SK-N-SH (cell line): ENCODE data around the gene CLEC3A. TPM values are rescaled to one million over a fixed set of nuclear protein-coding genes. Genes with fewer than 3 reads are reported as not detected.

Experiments
- CTCF ChIA-PET: fragments of 300-600, 350-600 bp; formaldehyde crosslinking; extraction: SDS; loops from one replicate; lab custom pipeline; 2021; lab: Yijun Ruan, JAX
- POLR2A ChIA-PET: fragments of 350-600 bp; sonication (Branson Sonifier 250); formaldehyde crosslinking; extraction: SDS; loops from one replicate; lab custom pipeline; 2020; ENCODE audit warnings: antibody characterized with exemption, inconsistent platforms; lab: Yijun Ruan, JAX
- DNase-seq: peaks from one replicate; pipeline ENCODE4 v3.0.0; 2012
- H2AFZ ChIP-seq: fragments of 200-600 bp; sonication (generic); 2 replicates; pipeline ENCODE4 v1.8.1; 2016; ENCODE audit warnings: antibody characterized with exemption, mild to moderate bottlenecking, low read depth
- H3F3A ChIP-seq: fragments of 200-600 bp; sonication (generic); replicated peaks from 2 replicates; pipeline ENCODE3; 2016; ENCODE audit warnings: antibody characterized with exemption, mild to moderate bottlenecking; ENCODE audit not compliant: insufficient read depth
- H3K27ac ChIP-seq, 2 experiments: fragments of 200-500 bp in 1 of 2; fragments of 200-600 bp in 1 of 2; sonication (Bioruptor generic) in 1 of 2; sonication (generic), shearing (Covaris generic) in 1 of 2; 2 replicates each; pipeline versions ENCODE4 v1.5.1 to v1.6.1; 2014 to 2016; ENCODE audit warnings: low read depth in 2 of 2, inconsistent platforms in 1 of 2, low read length in 1 of 2, mild to moderate bottlenecking in 1 of 2, mixed read lengths in 1 of 2
- H3K27me3 ChIP-seq: fragments of 200-600 bp; sonication (generic), shearing (Covaris generic); 2 replicates; pipeline ENCODE4 v1.6.1; 2016; ENCODE audit warnings: mixed run types; ENCODE audit not compliant: insufficient read depth
- H3K36me3 ChIP-seq, 2 experiments: fragments of 200-500 bp in 1 of 2; fragments of 200-600 bp in 1 of 2; sonication (Bioruptor generic) in 1 of 2; sonication (generic) in 1 of 2; replicated peaks in 1 of 2; 2 replicates each; pipeline versions ENCODE3 to v1.5.1; 2014 to 2016; ENCODE audit warnings: low read length in 1 of 2, mild to moderate bottlenecking in 1 of 2; ENCODE audit not compliant: insufficient read depth in 2 of 2, control insufficient read depth in 1 of 2
- H3K4me1 ChIP-seq, 2 experiments: fragments of 200-500 bp in 1 of 2; fragments of 200-600 bp in 1 of 2; sonication (Bioruptor generic) in 1 of 2; sonication (generic), shearing (Covaris generic) in 1 of 2; 2 replicates each; pipeline versions ENCODE4 v1.5.1 to v1.6.1; 2014 to 2016; ENCODE audit warnings: low read depth in 1 of 2, low read length in 1 of 2, mixed run types in 1 of 2; ENCODE audit not compliant: insufficient read depth in 2 of 2, control insufficient read depth in 1 of 2
- H3K4me2 ChIP-seq: fragments of 200-600 bp; sonication (generic), shearing (Covaris generic); 2 replicates; pipeline ENCODE4 v1.6.1; 2017; ENCODE audit warnings: mixed run types
- H3K4me3 ChIP-seq, 2 experiments: fragments of 200-500 bp in 1 of 2; fragments of 200-600 bp in 1 of 2; sonication (Bioruptor generic) in 1 of 2; sonication (generic), shearing (Covaris generic) in 1 of 2; 2 replicates each; pipeline versions ENCODE4 v1.5.1 to v1.8.1; 2014 to 2016; ENCODE audit warnings: low read depth in 2 of 2, inconsistent platforms in 1 of 2, low read length in 1 of 2, mild to moderate bottlenecking in 1 of 2, mixed read lengths in 1 of 2, moderate library complexity in 1 of 2
- H3K79me2 ChIP-seq: fragments of 200-600 bp; sonication (generic); 2 replicates; pipeline ENCODE4 v1.8.1; 2017; ENCODE audit warnings: mild to moderate bottlenecking; ENCODE audit not compliant: insufficient read depth
- H3K9ac ChIP-seq: fragments of 200-600 bp; sonication (generic); 2 replicates; pipeline ENCODE4 v1.6.1; 2017; ENCODE audit warnings: mixed run types
- H3K9me2 ChIP-seq: fragments of 200-600 bp; sonication (generic); 2 replicates; pipeline ENCODE4 v1.6.1; 2017; ENCODE audit warnings: mixed run types
- H3K9me3 ChIP-seq: fragments of 200-600 bp; sonication (generic); 2 replicates; pipeline ENCODE4 v1.6.1; 2017; ENCODE audit warnings: mixed run types, mild to moderate bottlenecking, moderate library complexity
- H4K20me1 ChIP-seq: fragments of 200-600 bp; sonication (generic); 2 replicates; pipeline ENCODE4 v1.6.1; 2017; ENCODE audit warnings: mild to moderate bottlenecking, mixed run types; ENCODE audit not compliant: insufficient read depth
- ELF1 ChIP-seq: IDR thresholded peaks from 2 replicates; pipeline ENCODE4 v1.4.0; 2012
- GABPA ChIP-seq: IDR thresholded peaks from 2 replicates; pipeline ENCODE4 v1.4.0; 2012; ENCODE audit warnings: low read depth, mild to moderate bottlenecking
- GATA2 ChIP-seq: sonication (generic); formaldehyde crosslinking; IDR thresholded peaks from 2 replicates; pipeline ENCODE4 v1.5.0; 2020; ENCODE audit warnings: mild to moderate bottlenecking, missing genetic modification reagents
- IRF3 ChIP-seq: fragments of 150-350 bp; IDR thresholded peaks from 2 replicates; pipeline ENCODE4 v1.6.1; 2016; ENCODE audit warnings: mild to moderate bottlenecking, low read depth, low read length
- PBX3 ChIP-seq: IDR thresholded peaks from 2 replicates; pipeline ENCODE4; 2012
- RCOR1 ChIP-seq: fragments of 150-350 bp; IDR thresholded peaks from 2 replicates; pipeline ENCODE4 v1.6.1; 2017; ENCODE audit warnings: antibody characterized with exemption, low read length
- RXRA ChIP-seq: IDR thresholded peaks from 2 replicates; pipeline ENCODE4 v1.4.0; 2012; ENCODE audit warnings: low read depth, mild to moderate bottlenecking, borderline replicate concordance
- TAF1 ChIP-seq: IDR thresholded peaks from 2 replicates; pipeline ENCODE4 v1.6.1; 2012; ENCODE audit warnings: low read depth, mild to moderate bottlenecking, low read length, moderate library complexity, borderline replicate concordance
- USF1 ChIP-seq: IDR thresholded peaks from 2 replicates; pipeline ENCODE4 v1.4.0; 2012; ENCODE audit warnings: low read depth, borderline replicate concordance
- WGBS: methylation state at CpG from one replicate; pipeline ENCODE4 v1.1.6; 2017; ENCODE audit warnings: low lambda C conversion rate; 5-methylcytosine and 5-hydroxymethylcytosine counted together
- polyA plus RNA-seq, 3 experiments: library from polyadenylated mRNA; depleted of rRNA; stranded (reverse); fragments of >200 nt; gene quantifications; 2 replicates each; pipeline ENCODE4 v1.2.3, GENCODE V29; 2012

Gene CLEC3A
- polyA plus RNA-seq, 1 of the 3 experiments (the other 2 are of a cell fraction), result 0.03 TPM

- H4K20me1 ChIP-seq, result no peaks in the 10 kb centered on the region
- no peaks in the 10 kb centered on the region for H3K27me3 ChIP-seq
- POLR2A ChIA-PET, result interaction anchor here (0.6 kb wide), 1 partner anchor 9 kb away, joined by 3 read pairs; no protein-coding TSS in a partner anchor
- no peak overlapping the region for H3K4me2 ChIP-seq
- CTCF ChIA-PET, result no interaction called here
- no peak for DNase-seq
- no peaks in the 10 kb centered on the region for H3K79me2 ChIP-seq
- no peaks in the 10 kb centered on the region for H3K9me2 ChIP-seq
- TF ChIP-seq RCOR1 (no peak), RXRA (no peak), TAF1 (no peak), IRF3 (no peak), USF1 (no peak)
- no peak overlapping the region for H3K4me3 ChIP-seq
- no peak overlapping the region for H3K9ac ChIP-seq
- H3F3A ChIP-seq, result no peaks in the 10 kb centered on the region
- no peaks in the 10 kb centered on the region for H3K9me3 ChIP-seq
- H3K36me3 ChIP-seq, result no peaks in the 10 kb centered on the region
- no peaks in the 10 kb centered on the region for H3K4me1 ChIP-seq
- no peak overlapping the region for H3K27ac ChIP-seq
- WGBS, result 27% methylated on average over 5 of the region's 15 CpGs
- no peak overlapping the region for H2AFZ ChIP-seq
These were observed 26.0 kb downstream of the CLEC3A start for GRCh38 chr16:78048319-78048718.

GRCh38 chr16:78050734-78051400 lies 28.5 kb downstream of the CLEC3A start:
- Histone ChIP-seq H3K27ac (no peak overlapping the region), H3K9me2 (no peaks in the 10 kb centered on the region), H2AFZ (no peak overlapping the region), H3K4me3 (no peak overlapping the region), H3K9me3 (no peaks in the 10 kb centered on the region), H3K79me2 (no peaks in the 10 kb centered on the region), H4K20me1 (no peaks in the 10 kb centered on the region), H3K4me1 (no peaks in the 10 kb centered on the region), H3F3A (no peaks in the 10 kb centered on the region), H3K4me2 (no peak overlapping the region), H3K9ac (no peak overlapping the region), H3K27me3 (no peaks in the 10 kb centered on the region), H3K36me3 (no peaks in the 10 kb centered on the region)
- ChIA-PET POLR2A (no interaction called here), CTCF (no interaction called here)
- DNase-seq, result no peak
- WGBS, result 36% methylated on average over 2 of the region's 2 CpGs
- TF ChIP-seq ELF1 (no peak), IRF3 (no peak), PBX3 (no peak), GABPA (no peak), GATA2 (CRISPR knock-in tag) (no peak)
- TF ChIP-seq, all 33 proteins: peak for 0
